Epithelial cell of proximal tubule (primary cell): ENCODE data around the gene PRF1. TPM values are rescaled to one million over a fixed set of nuclear protein-coding genes. Genes with fewer than 3 reads are reported as not detected.
"Not testable (repeated sequence)": the region's sequence is repeated elsewhere in the genome, so short reads cannot be mapped to it uniquely, and the experiment has no call there.

Source experiments
- DNase-seq: peaks from one replicate; pipeline ENCODE4 v3.0.0-alpha.2; 2011; ENCODE audit warnings: low read depth
- H3K4me3 ChIP-seq: 2 replicates; pipeline ENCODE4 v1.5.1; 2011; ENCODE audit warnings: low read depth, mild to moderate bottlenecking, low read length
- CTCF ChIP-seq: conservative IDR thresholded peaks from 2 replicates; pipeline ENCODE4 v1.5.1; 2012; ENCODE audit warnings: low read depth, mild to moderate bottlenecking, low read length
- total RNA-seq: library from RNA; depleted of rRNA; stranded (reverse); fragments of >200 nt; gene quantifications from 2 replicates; pipeline ENCODE4 v1.2.3, GENCODE V29; 2015

PRF1 gene
- total RNA-seq, 1 donor from 2014 or later: not detected

DNA sequence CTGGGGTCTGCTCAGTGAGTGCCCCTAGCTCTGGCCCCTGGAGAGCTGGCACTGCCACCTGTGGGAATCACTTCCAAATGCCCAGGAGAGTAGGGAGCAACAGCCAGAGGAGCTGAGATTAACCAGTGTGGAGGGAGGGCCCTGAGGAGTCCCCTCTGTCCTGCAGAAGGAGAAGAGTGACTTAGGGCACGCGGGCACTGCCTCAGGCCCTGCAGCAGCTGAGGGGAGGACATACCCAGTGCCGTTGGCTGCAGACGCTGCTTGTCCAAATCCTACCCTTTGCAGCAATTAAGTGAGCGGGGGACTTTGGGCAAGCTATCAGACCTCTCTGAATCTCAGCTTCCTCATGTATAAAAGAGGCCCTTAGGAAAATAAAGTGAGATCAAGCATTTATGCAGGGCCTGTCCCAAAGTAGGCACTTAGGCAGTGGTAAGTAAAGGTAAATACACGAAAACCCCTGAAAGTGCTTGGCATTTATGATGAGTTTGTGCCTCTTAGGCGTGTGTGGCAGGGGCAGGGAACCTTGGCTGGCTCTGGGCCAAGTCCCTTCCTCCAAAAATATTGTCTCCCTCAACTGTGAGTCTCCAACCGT lies 16.9 kb downstream of the PRF1 start:
- DNase-seq: no peak
- TF ChIP-seq CTCF: no peak
- H3K4me3 ChIP-seq: no peak overlapping the region

- H3K4me3 ChIP-seq: no peak overlapping the region
- no peak for TF ChIP-seq CTCF
- no peak for DNase-seq
Observed at GRCh38 chr10:70584909-70585544, 17.5 kb downstream of the PRF1 start.

- no peak for DNase-seq
- no peak for TF ChIP-seq CTCF
- no peak overlapping the region for H3K4me3 ChIP-seq
Observed at GRCh38 chr10:70584366-70584765, 18.2 kb downstream of the PRF1 start.

- no peak for TF ChIP-seq CTCF
- DNase-seq: no peak
- no peak overlapping the region for H3K4me3 ChIP-seq
Observed at GRCh38 chr10:70583669-70584037, 18.9 kb downstream of the PRF1 start.

GRCh38 chr10:70582793-70583668 lies 19.5 kb downstream of the PRF1 start:
- no peak overlapping the region for H3K4me3 ChIP-seq
- no peak for TF ChIP-seq CTCF
- DNase-seq: no peak

- DNase-seq, H3K4me3 ChIP-seq: not testable (repeated sequence)
Observed at GRCh38 chr10:70581176-70581575, 21.4 kb downstream of the PRF1 start.

- DNase-seq: no peak
- no peak overlapping the region for H3K4me3 ChIP-seq
- TF ChIP-seq CTCF: no peak
Observed at GRCh38 chr10:70579234-70580002, 23.1 kb downstream of the PRF1 start.
